HCT116 (cell line): ENCODE results near the gene TEAD3. TPM values are rescaled to one million over a fixed set of nuclear protein-coding genes. Genes with fewer than 3 reads are reported as not detected.
A peak's percentile ranks its signal among the peaks of the same experiment; 100 is the strongest.

Source experiments
- ATAC-seq: fragments of 200-7000 bp; cut with Tn5 transposase; 2 replicates; pipeline ENCODE4 v1.9.1; 2020; ENCODE audit warnings: mild to moderate bottlenecking, moderate library complexity
- BruUV-seq: library from RNA; stranded (reverse); fragments of 400-500 nt; replicated peaks from 2 replicates; lab custom pipeline; 2021; lab: Mats Ljungman, UMichigan
- CTCF ChIA-PET: fragments of 300-600 bp; sonication (Branson Sonifier 250); formaldehyde crosslinking; loops from one replicate; lab custom pipeline; 2021; ENCODE audit warnings: antibody characterized with exemption; lab: Charles Lee
- POLR2A ChIA-PET: fragments of 300-600, 350-600 bp; sonication (Branson Sonifier 250); formaldehyde crosslinking; loops from one replicate; lab custom pipeline; 2021; ENCODE audit warnings: antibody characterized with exemption; lab: Charles Lee
- RAD21 ChIA-PET, 2 experiments: fragments of 300-600 bp; sonication (Branson Sonifier 250); formaldehyde crosslinking; loops; one replicate each; lab custom pipeline; 2023; ENCODE audit warnings: low total read pairs in 2 of 2; ENCODE audit not compliant: uncharacterized antibody in 2 of 2, unreplicated experiment in 2 of 2, low non-redundant PET in 1 of 2; lab: Charles Lee
- DNase-seq: peaks from one replicate; pipeline ENCODE4 v3.0.0-alpha.2; 2010; ENCODE audit warnings: low read depth, low spot score
- H2AFZ ChIP-seq: fragments of 200-600 bp; shearing (Covaris generic), sonication (generic); 2 replicates; pipeline ENCODE4 v1.6.1; 2017; ENCODE audit warnings: low read depth, mixed run types, mixed read lengths, antibody characterized with exemption, low read length; ENCODE audit not compliant: poor library complexity, severe bottlenecking
- H3K27ac ChIP-seq: 2 replicates; pipeline ENCODE4 v1.5.1; 2012; ENCODE audit warnings: low read depth, low read length
- H3K27me3 ChIP-seq: fragments of 200-600 bp; sonication (generic); 2 replicates; pipeline ENCODE4 v1.6.1; 2016; ENCODE audit warnings: mixed run types, low read length, mixed read lengths; ENCODE audit not compliant: insufficient read depth
- H3K36me3 ChIP-seq, 2 experiments: fragments of 200-500 bp in 1 of 2; fragments of 200-600 bp in 1 of 2; sonication (Bioruptor generic) in 1 of 2; sonication (generic) in 1 of 2; 2 replicates each; pipeline versions ENCODE4 v1.5.1 to v1.6.1; 2014 to 2016; ENCODE audit warnings: low read length in 2 of 2, inconsistent platforms in 1 of 2, mixed read lengths in 1 of 2, mixed run types in 1 of 2; ENCODE audit not compliant: insufficient read depth in 2 of 2, control insufficient read depth in 1 of 2
- H3K4me1 ChIP-seq, 2 experiments: fragments of 200-600 bp in 1 of 2; sonication (generic) in 1 of 2; 2 replicates each; pipeline versions ENCODE4 v1.5.1 to v1.6.1; 2012 to 2017; ENCODE audit warnings: low read length in 2 of 2, inconsistent platforms in 1 of 2, mild to moderate bottlenecking in 1 of 2, mixed read lengths in 1 of 2, mixed run types in 1 of 2, moderate library complexity in 1 of 2; ENCODE audit not compliant: insufficient read depth in 2 of 2, control insufficient read depth in 1 of 2
- H3K4me2 ChIP-seq: fragments of 200-600 bp; sonication (generic); 2 replicates; pipeline ENCODE4 v1.6.1; 2017; ENCODE audit warnings: mixed run types, low read length, mixed read lengths
- H3K4me3 ChIP-seq, 2 experiments: fragments of 200-600 bp in 1 of 2; sonication (generic) in 1 of 2; replicated peaks in 1 of 2; 2 replicates each; pipeline ENCODE4 v1.5.1; 2011 to 2016; ENCODE audit warnings: low read length in 2 of 2, control low read depth in 1 of 2, low read depth in 1 of 2, mild to moderate bottlenecking in 1 of 2, mixed read lengths in 1 of 2, mixed run types in 1 of 2
- H3K79me2 ChIP-seq: fragments of 200-600 bp; sonication (generic); 2 replicates; pipeline ENCODE4 v1.6.1; 2017; ENCODE audit warnings: mild to moderate bottlenecking, mixed run types, low read length, moderate library complexity, mixed read lengths; ENCODE audit not compliant: insufficient read depth
- H3K9ac ChIP-seq: fragments of 200-600 bp; sonication (generic); 2 replicates; pipeline ENCODE4 v1.6.1; 2016; ENCODE audit warnings: low read length, mixed read lengths
- H3K9me2 ChIP-seq: fragments of 200-600 bp; sonication (generic), shearing (Covaris generic); 2 replicates; pipeline ENCODE4 v1.6.1; 2017; ENCODE audit warnings: mixed run types, mild to moderate bottlenecking, moderate library complexity; ENCODE audit not compliant: insufficient read depth
- H3K9me3 ChIP-seq, 2 experiments: fragments of 200-500 bp in 1 of 2; fragments of 200-600 bp in 1 of 2; sonication (Bioruptor generic) in 1 of 2; sonication (generic) in 1 of 2; 2 replicates each; pipeline ENCODE4 v1.6.1; 2014 to 2017; ENCODE audit warnings: low read length in 2 of 2, mixed read lengths in 2 of 2, inconsistent platforms in 1 of 2, low read depth in 1 of 2, mild to moderate bottlenecking in 1 of 2, mixed run types in 1 of 2, moderate library complexity in 1 of 2; ENCODE audit not compliant: control insufficient read depth in 1 of 2, insufficient read depth in 1 of 2
- H4K20me1 ChIP-seq: fragments of 200-600 bp; sonication (generic), shearing (Covaris generic); 2 replicates; pipeline ENCODE4 v1.6.1; 2017; ENCODE audit warnings: mixed run types, mild to moderate bottlenecking, moderate library complexity; ENCODE audit not compliant: insufficient read depth
- ELF1 ChIP-seq: IDR thresholded peaks from 2 replicates; pipeline ENCODE4 v1.6.1; 2012; ENCODE audit warnings: low read depth, borderline replicate concordance
- FOSL1 ChIP-seq: IDR thresholded peaks from 2 replicates; pipeline ENCODE4 v1.6.1; 2012; ENCODE audit warnings: low read depth
- POLR2AphosphoS5 ChIP-seq: IDR thresholded peaks from 2 replicates; pipeline ENCODE4 v1.6.1; 2011; ENCODE audit warnings: mild to moderate bottlenecking, low read depth, low read length, moderate library complexity
- RAD21 ChIP-seq: IDR thresholded peaks from 2 replicates; pipeline ENCODE4 v1.6.1; 2012; ENCODE audit warnings: low read depth, mild to moderate bottlenecking
- YY1 ChIP-seq: IDR thresholded peaks from 2 replicates; pipeline ENCODE4 v1.6.1; 2011; ENCODE audit warnings: low read length, low read depth, moderate library complexity, mild to moderate bottlenecking; ENCODE audit not compliant: insufficient replicate concordance; ENCODE audit errors: extremely low read depth
- ZBTB33 ChIP-seq: IDR thresholded peaks from 2 replicates; pipeline ENCODE4 v1.6.1; 2011; ENCODE audit warnings: mild to moderate bottlenecking, low read length, moderate library complexity; ENCODE audit not compliant: insufficient replicate concordance; ENCODE audit errors: extremely low read depth
- ZFX ChIP-seq: fragments of 450-650 bp; IDR thresholded peaks from 2 replicates; pipeline ENCODE4 v1.6.1; 2017
- intact Hi-C: fragments of 100-400 bp; cut with micrococcal nuclease; formaldehyde crosslinking; loops from 2 replicates; pipeline ENCODE4 v1.10.0; 2022
- total RNA-seq: library from RNA; stranded (reverse); gene quantifications from one replicate; pipeline ENCODE4 v1.2.1, GENCODE V29; 2021; ENCODE audit not compliant: unreplicated experiment

The TEAD3 gene
- total RNA-seq, 1 experiment from 2014 or later, result 21.8 TPM

GRCh38 chr6:35486005-35486925 is 10.6 kb downstream of the TEAD3 start:
- Histone ChIP-seq H3K4me2 (peak overlapping the region; percentile 84), H3K9me3 (no peaks in the 10 kb centered on the region), H3K9me2 (no peaks in the 10 kb centered on the region), H3K4me1 (peaks cover 54 to 83% of the 10 kb centered on the region in 2 experiments), H3K9ac (peak overlapping the region; percentile 75), H3K27ac (peak overlapping the region; percentile 97), H3K4me3 (peak overlapping the region; percentile 42 to 60), H3K79me2 (peaks cover 39% of the 10 kb centered on the region), H3K27me3 (no peaks in the 10 kb centered on the region), H3K36me3 (no peaks in the 10 kb centered on the region), H2AFZ (no peak overlapping the region), H4K20me1 (no peaks in the 10 kb centered on the region)
- intact Hi-C loops, result no loop called here
- no peak for DNase-seq
- RAD21 ChIA-PET, result interaction anchor here in 1 of 2 experiments (0.8 kb wide), 1 partner anchor 36 kb away, joined by 3 read pairs; no protein-coding TSS in a partner anchor
- TF ChIP-seq FOSL1 (no peak), POLR2AphosphoS5 (peak; percentile 81), ZFX (peak; percentile 68), ZBTB33 (no peak), YY1 (peak; percentile 22), ELF1 (no peak), RAD21 (no peak)
- ATAC-seq, result peak; percentile 69
- CTCF ChIA-PET, result interaction anchor here (0.6 to 1.7 kb wide), 3 partner anchors 10 to 250 kb away, joined by 4 read pairs; partner anchors contain the start of genes ARMC12 and TEAD3
- POLR2A ChIA-PET, result interaction anchor here (0.6 to 8.1 kb wide), 4 partner anchors 8 to 1649 kb away, joined by 3 to 48 read pairs (median 6); partner anchors contain the start of gene TEAD3
- TSS peak; percentile 74 for BruUV-seq
